Ovary (tissue), 9 donors: Measurements from ENCODE around the gene SPO11. TPM values are rescaled to one million over a fixed set of nuclear protein-coding genes. Genes with fewer than 3 reads are reported as not detected.

Experiments
- DNase-seq, 5 donors: peaks; one replicate each; pipeline ENCODE4 v3.0.0-alpha.2; 2019 to 2020
- H3K27ac ChIP-seq, 2 donors: fragments of 200-600 bp; one replicate each; pipeline versions ENCODE4 v1.5.1 to v1.8.0; 2019 to 2022
- H3K27me3 ChIP-seq: fragments of 200-600 bp; one replicate; pipeline ENCODE4 v1.8.0; 2022
- H3K36me3 ChIP-seq: fragments of 200-600 bp; sonication (generic); one replicate; pipeline ENCODE4 v1.5.1; 2019
- H3K4me1 ChIP-seq: one replicate; pipeline ENCODE4 v1.8.1; 2013; ENCODE audit warnings: mild to moderate bottlenecking, moderate library complexity; ENCODE audit not compliant: insufficient read depth
- H3K4me3 ChIP-seq: fragments of 200-600 bp; sonication (generic); one replicate; pipeline ENCODE4 v1.5.1; 2017
- H3K9me3 ChIP-seq, 2 donors: fragments of 200-600 bp in 1 of 2; sonication (generic) in 1 of 2; one replicate each; pipeline versions ENCODE4 v1.5.1 to v1.8.1; 2013 to 2019; ENCODE audit warnings: mild to moderate bottlenecking in 1 of 2, moderate library complexity in 1 of 2
- EP300 ChIP-seq: sonication (generic); formaldehyde crosslinking; IDR thresholded peaks from one replicate; pipeline ENCODE4 v1.6.1; 2017; ENCODE audit warnings: antibody characterized with exemption
- POLR2A ChIP-seq: fragments of 450-650 bp; IDR thresholded peaks from one replicate; pipeline ENCODE4 v1.6.1; 2017; ENCODE audit warnings: antibody characterized with exemption, mild to moderate bottlenecking, moderate library complexity
- WGBS, 3 donors: extraction: QIAGEN DNeasy Blood & Tissue Kit in 1 of 3; methylation state at CpG; one replicate each; pipeline versions ENCODE4 v1.1.5 to v1.1.7; 2013 to 2017; 5-methylcytosine and 5-hydroxymethylcytosine counted together
- intact Hi-C, 4 donors: fragments of 100-400 bp; cut with DNase I; formaldehyde crosslinking; loops; one replicate each; pipeline versions ENCODE4 v1.11.0 to v1.15.1; 2022 to 2023
- polyA plus RNA-seq, 2 donors: library from polyadenylated mRNA; stranded (reverse); fragments of 200-250 nt in 1 of 2; fragments of 350-450 nt in 1 of 2; fragmentation: Illumina TruSeq in 1 of 2; extraction: RNeasy Lipid Tissue Mini Kit (QIAGEN cat#74804) in 1 of 2; gene quantifications; one replicate each; pipeline ENCODE4 v1.2.3, GENCODE V29; 2013 to 2014
- total RNA-seq, 7 donors: library from RNA; depleted of rRNA in 2 of 7; stranded (reverse); fragments of >200 nt in 2 of 7; fragmentation: NEBNext Ultra II Directional in 3 of 7; extraction: Animal tissue kit (Norgen Biotek cat#: 25700) in 3 of 7; gene quantifications; one replicate each; pipeline versions ENCODE4 v1.1.0 to v1.2.4, GENCODE V29; 2016 to 2023
- TF ChIP-seq, protein P1 (sequence below), 3 donors: fragments of 450-650 bp in 2 of 3; fragments of 200-600 bp in 1 of 3; IDR thresholded peaks; one replicate each; pipeline versions ENCODE4 v1.5.1 to v1.8.0; 2016 to 2022; ENCODE audit warnings: antibody characterized with exemption in 3 of 3, mild to moderate bottlenecking in 1 of 3
- donor health status: DM: no; HTN: no; CAD: no; lungs with moderate emphysema.
- donor health status: DM: no; HTN: no; CAD: no.
- donor health status: Bipolar disorder and iron deficiency.
- donor health status: DM: yes; HTN: yes; CAD: no.
- donor health status: DM: no; HTN: no; CAD: no.
- donor health status: DM: yes; HTN: yes; CAD: no.

The SPO11 gene
- total and polyA plus RNA-seq, 9 donors: not detected

DNA sequence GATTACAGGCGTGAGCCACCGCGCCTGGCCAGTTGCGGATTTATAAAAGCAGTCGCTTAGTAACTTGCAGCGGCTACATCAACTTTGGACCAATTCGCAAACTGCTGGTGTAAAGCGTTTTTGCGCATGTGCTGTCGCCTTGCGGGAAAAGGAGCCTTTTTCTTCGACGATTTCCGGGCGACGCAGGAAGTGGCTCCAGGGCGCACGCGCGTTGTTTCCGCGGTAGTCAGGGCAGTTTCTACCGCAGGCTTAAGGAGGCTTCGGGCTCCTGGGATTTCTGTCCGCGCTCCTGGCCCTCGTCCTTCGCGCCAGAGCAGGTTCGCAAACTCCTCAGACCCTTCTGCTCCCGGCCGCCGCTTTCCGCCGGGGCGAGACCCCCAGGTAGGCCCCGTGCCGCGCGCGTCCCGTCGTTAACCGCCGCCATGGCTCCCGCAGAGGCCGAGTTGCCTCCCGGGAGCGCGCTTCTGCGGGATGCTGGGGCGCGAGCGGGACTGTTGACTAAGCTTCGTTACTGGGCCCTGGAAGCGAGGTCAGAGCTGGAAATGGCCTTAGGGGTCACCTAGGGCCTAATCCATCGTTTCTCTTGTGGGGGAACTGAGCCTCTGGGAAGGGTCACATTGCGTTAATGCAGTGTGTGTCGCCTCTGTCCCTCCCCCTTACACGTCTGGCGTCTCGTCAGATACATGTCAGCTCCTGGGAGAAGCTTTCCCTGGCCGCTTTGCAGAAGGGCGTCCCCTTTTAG, 21.6 kb downstream of the SPO11 start, which contains the start of gene RAE1:
Gene RAE1, plus strand, starts transcription at position 214 of the 742 bp plus-strand sequence. CDS start 2,784 bp downstream, outside the sequence.
- Histone ChIP-seq H3K36me3 (peaks cover 3% of the 10 kb centered on the region), H3K4me3 (peak within 1 kb of the TSS; percentile 90), H3K27me3 (no peaks in the 10 kb centered on the region), H3K4me1 (peaks cover 5% of the 10 kb centered on the region), H3K9me3 (no peaks in the 10 kb centered on the region), H3K27ac (peak within 1 kb of the TSS; percentile 45 to 69)
- WGBS, 3 donors: 0 to 1% (median 0%) methylated on average over 54 to 64 of the region's 64 CpGs
- DNase-seq: peak; percentile 87 to 91 (median 89)
- intact Hi-C loops: no loop called here
- no peak for TF ChIP-seq EP300
- peak; percentile 52 for TF ChIP-seq POLR2A

DNA sequence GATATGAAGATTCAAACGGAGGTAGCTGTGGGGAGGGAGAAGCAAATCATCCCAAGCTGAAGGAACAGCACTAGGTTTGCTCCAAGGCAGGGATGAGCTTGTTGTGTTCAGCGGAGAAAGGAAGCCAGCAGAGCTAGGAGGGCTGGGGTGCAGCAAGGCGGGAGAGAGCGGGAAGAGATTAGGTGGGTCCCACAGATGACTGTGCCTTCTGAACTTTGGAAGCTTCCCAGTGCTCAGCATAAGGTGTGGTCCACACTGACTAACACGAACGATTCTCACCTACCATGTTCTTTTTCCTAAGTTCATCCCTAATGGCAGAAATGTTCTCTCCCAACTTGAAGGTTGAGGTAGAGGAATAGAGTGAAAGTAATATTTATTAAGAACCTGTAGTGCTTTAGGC, 22.7 kb downstream of the SPO11 start:
- H3K27me3 ChIP-seq: no peaks in the 10 kb centered on the region
- intact Hi-C loops: no loop called here
- 62 to 75% (median 68%) methylated on average over 6 of the region's 6 CpGs for WGBS, 3 donors
- H3K4me3 ChIP-seq: no peak overlapping the region
- peaks cover 5% of the 10 kb centered on the region for H3K4me1 ChIP-seq
- DNase-seq: no peak
- H3K36me3 ChIP-seq: peaks cover 3% of the 10 kb centered on the region
- H3K9me3 ChIP-seq: no peaks in the 10 kb centered on the region
- H3K27ac ChIP-seq: no peak overlapping the region
- TF ChIP-seq, protein P1, sequence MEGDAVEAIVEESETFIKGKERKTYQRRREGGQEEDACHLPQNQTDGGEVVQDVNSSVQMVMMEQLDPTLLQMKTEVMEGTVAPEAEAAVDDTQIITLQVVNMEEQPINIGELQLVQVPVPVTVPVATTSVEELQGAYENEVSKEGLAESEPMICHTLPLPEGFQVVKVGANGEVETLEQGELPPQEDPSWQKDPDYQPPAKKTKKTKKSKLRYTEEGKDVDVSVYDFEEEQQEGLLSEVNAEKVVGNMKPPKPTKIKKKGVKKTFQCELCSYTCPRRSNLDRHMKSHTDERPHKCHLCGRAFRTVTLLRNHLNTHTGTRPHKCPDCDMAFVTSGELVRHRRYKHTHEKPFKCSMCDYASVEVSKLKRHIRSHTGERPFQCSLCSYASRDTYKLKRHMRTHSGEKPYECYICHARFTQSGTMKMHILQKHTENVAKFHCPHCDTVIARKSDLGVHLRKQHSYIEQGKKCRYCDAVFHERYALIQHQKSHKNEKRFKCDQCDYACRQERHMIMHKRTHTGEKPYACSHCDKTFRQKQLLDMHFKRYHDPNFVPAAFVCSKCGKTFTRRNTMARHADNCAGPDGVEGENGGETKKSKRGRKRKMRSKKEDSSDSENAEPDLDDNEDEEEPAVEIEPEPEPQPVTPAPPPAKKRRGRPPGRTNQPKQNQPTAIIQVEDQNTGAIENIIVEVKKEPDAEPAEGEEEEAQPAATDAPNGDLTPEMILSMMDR (IDR thresholded peaks at IDR 0.05): no peak
- TF ChIP-seq EP300: no peak
- no peak for TF ChIP-seq POLR2A

DNA sequence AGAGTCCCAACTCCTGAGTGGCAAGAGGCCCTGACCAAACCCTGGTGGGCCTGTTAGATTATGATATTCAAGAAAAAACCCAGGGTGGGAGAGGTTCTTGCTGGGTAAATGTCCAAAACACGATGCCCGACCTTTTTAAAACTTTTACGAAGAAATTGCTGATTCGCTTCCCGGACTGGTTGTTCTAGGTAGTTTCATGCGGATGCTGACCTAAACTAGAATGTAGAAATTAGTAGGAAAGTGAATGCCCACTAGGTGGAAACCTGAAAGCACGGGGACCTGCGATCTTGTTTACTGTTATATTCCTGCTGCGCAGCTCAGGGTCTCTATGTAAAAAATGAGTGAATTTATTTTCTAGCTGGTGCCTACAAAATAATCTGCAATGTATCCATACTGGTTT, 23.7 kb downstream of the SPO11 start:
- no peaks in the 10 kb centered on the region for H3K27me3 ChIP-seq
- DNase-seq: no peak
- 85 to 89% (median 89%) methylated on average over 9 of the region's 9 CpGs for WGBS, 3 donors
- intact Hi-C loops: no loop called here
- TF ChIP-seq POLR2A (no peak), EP300 (no peak)
- H3K4me1 ChIP-seq: peaks cover 5% of the 10 kb centered on the region
- no peak overlapping the region for H3K4me3 ChIP-seq
- no peak overlapping the region for H3K27ac ChIP-seq
- peaks cover 3% of the 10 kb centered on the region for H3K36me3 ChIP-seq
- no peaks in the 10 kb centered on the region for H3K9me3 ChIP-seq

GRCh38 chr20:57361517-57361916, 31.9 kb downstream of the SPO11 start:
- H3K27me3 ChIP-seq: no peaks in the 10 kb centered on the region
- WGBS, 3 donors: 83 to 88% (median 87%) methylated on average over 6 of the region's 6 CpGs
- no peaks in the 10 kb centered on the region for H3K4me1 ChIP-seq
- no peak overlapping the region for H3K27ac ChIP-seq
- no peak for DNase-seq
- H3K9me3 ChIP-seq: no peaks in the 10 kb centered on the region
- H3K4me3 ChIP-seq: no peak overlapping the region
- TF ChIP-seq, protein P1 (IDR thresholded peaks at IDR 0.05): no peak
- TF ChIP-seq EP300 (no peak), POLR2A (no peak)
- intact Hi-C loops: no loop called here
- H3K36me3 ChIP-seq: no peaks in the 10 kb centered on the region

DNA sequence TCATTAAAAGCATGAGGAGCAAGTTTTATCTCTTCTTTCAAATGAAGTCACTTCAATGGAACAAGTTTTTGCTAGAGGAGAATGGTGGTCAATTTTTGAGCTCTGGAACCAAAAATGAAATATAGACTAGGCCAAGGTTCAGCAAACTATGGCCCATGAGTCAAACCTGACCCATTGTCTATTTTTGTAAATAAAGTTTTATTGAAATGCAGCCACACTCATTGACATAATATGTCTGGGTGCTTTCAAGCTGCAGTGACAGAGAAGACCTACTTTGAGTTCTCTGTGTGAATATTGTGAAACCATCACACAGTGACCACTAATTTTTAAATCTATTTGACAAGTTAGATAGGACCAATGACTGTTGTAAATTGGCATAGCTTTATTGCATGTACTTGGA, 34.8 kb downstream of the SPO11 start:
- no peaks in the 10 kb centered on the region for H3K27me3 ChIP-seq
- no peaks in the 10 kb centered on the region for H3K36me3 ChIP-seq
- no peaks in the 10 kb centered on the region for H3K4me1 ChIP-seq
- no peak overlapping the region for H3K4me3 ChIP-seq
- intact Hi-C loops: no loop called here
- TF ChIP-seq EP300 (no peak), POLR2A (no peak)
- TF ChIP-seq, protein P1 (IDR thresholded peaks at IDR 0.05): no peak
- H3K9me3 ChIP-seq: no peaks in the 10 kb centered on the region
- H3K27ac ChIP-seq: no peak overlapping the region
- no peak for DNase-seq
